ENCODE measurements around the gene ANKRD11.
"Not testable (repeated sequence)": the region's sequence is repeated elsewhere in the genome, so short reads cannot be mapped to it uniquely, and the experiment has no call there.

ANKRD11 gene

GRCh38 chr16:89264800-89265550 is 225.4 kb downstream of the ANKRD11 start:
- no peak for DNase-seq (ENCODE audit: low read depth)

DNA sequence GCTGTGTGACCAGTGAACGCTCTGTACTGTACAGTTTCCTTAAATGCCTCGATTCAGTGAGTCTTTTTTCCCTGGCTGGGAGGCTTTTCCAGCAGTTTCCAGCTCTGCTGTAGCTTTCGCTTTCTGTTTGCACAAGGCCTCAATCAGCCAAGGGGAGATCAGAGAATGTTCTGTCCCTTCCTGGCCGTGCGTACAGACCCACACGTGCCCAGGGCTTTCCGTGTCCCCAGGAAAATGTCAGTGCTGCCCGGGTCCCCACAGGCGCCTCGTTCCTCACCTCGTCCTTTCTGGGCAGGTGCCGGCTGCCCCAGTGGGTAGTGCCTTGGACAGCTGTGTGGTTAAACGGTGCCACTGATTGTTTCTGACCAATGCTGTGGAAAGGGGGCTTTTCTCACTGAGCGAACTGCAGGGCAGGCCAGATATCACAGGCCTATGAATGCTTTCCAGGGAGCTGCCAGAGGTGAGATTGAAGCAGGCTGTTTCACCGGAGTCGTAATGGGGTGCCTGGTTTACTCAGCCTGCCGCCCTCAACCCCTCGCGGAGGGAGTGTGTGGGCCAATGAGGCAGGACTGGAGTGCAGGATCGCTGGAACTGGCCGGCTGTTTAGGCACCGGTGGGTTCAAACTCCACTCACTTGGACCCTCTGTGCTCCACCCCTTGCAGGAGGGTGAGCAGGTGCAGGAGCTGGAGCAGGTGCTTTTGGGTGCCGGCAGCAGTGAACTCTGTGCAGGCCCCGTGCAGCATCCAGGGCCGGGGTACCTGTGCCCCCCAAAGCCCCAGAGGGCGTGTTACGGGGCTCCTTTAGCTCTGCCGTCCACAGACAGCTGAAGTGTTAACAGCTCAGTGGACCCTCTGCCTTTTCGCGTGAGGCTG is 228.4 kb downstream of the ANKRD11 start:
- DNase-seq (ENCODE audit: low read depth), result peak; percentile 41

DNA sequence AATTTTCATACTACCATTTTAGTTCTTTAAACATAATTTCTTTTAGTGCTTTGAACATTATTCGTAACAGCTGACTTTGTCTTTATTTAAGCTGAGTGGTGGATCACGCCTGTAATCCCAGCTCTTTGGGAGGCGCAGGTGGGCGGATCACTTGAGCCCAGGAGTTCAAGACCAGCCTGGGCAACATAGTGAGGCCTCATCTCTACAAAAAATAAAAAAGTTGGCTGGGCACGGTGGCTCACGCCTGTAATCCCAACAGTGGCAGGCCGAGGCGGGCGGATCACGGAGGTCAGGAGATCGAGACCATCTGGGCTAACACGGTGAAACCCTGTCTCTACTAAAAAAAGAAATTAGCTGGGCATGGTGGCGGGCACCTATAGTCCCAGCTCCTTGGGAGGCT is 230.5 kb downstream of the ANKRD11 start:
- DNase-seq (ENCODE audit: low read depth), result not testable (repeated sequence)

DNA sequence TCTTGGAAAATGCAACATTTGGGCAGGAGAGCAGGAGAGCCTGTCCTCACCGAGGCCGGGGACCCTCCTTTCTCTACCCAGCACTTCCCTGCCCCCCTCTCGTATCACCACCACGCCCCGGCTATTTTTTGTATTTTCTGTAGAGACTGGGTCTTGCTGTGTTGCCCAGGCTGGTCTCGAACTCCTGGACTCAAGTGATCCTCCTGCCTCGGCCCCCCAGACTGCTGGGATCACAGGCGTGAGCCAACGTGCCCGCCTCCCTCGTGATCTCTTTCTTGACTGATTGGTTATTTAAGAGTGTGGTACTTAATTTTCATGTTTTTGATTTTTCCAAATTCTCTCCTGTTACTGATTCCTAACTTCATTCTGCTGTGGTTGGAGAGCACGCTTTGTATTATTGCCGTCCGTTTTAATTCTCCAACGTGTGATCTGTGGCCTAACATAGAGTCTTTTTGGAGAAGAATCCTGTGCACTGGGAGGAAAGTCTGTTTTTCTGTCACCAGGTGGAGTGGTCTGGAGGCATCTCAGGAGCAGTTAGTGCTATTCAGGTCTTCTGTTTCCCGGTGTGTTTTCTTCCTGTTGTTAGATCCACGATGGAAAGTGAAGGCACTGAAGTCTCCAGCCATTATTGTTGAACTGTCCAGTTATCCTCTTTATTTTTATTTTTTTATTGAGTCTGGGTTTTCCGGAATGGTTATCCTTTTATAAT is 232.4 kb downstream of the ANKRD11 start:
- DNase-seq (ENCODE audit: low read depth), result no peak

DNA sequence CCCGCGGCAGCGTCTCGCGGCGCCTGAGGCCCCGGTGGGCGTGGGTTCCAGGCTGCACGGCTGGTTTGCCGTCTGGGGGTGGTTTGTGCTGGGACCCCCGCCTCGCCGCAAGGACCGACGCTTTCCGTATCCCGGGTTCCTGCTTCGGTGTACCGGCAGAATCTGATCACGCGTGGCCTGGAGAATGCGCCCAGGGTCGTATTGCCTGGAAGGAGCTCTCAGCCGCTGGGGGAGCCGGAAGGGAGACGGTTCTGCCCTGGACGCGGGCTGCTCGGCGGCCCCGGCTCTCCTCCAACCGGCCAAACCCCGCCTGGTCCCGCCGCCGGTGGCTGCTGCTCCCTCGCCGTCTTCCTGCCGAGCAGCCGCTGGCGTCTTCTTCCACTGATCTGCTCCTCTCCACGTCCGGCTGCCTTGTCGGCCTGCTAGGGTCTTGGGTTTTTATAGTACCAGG is 233.1 kb downstream of the ANKRD11 start:
- DNase-seq (ENCODE audit: low read depth), result peak; percentile 30

DNA sequence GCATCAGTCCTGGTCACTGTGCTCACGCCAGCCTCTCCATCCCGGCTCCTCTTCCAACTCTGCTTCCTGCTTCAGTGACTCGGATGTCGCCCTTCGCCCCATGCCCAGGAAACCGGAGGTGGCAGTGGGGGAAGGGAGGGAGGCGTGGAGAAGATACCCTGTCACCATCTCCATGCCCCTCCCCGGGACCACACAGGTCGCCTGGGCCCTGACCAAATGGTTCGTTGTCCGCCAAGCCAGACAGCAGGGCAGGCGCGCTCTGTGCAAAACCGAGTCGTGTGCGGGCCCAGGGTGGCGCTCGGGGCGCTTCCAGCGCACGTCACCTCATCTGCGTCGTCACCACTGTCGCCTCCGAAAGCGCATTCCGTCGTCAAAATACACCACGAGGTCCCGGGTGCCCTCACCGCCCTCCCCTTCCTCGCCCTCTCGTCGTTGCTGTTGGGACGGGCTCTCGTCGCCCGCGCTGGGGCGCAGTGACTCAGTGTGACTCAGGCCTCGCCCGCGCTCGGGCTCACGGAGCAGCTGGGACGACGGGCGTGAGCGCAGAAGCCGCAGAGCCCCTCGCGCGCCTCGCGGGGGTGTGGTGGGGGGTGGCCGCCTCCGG is 233.6 kb downstream of the ANKRD11 start:
- DNase-seq (ENCODE audit: low read depth), result peak; percentile 69

DNA sequence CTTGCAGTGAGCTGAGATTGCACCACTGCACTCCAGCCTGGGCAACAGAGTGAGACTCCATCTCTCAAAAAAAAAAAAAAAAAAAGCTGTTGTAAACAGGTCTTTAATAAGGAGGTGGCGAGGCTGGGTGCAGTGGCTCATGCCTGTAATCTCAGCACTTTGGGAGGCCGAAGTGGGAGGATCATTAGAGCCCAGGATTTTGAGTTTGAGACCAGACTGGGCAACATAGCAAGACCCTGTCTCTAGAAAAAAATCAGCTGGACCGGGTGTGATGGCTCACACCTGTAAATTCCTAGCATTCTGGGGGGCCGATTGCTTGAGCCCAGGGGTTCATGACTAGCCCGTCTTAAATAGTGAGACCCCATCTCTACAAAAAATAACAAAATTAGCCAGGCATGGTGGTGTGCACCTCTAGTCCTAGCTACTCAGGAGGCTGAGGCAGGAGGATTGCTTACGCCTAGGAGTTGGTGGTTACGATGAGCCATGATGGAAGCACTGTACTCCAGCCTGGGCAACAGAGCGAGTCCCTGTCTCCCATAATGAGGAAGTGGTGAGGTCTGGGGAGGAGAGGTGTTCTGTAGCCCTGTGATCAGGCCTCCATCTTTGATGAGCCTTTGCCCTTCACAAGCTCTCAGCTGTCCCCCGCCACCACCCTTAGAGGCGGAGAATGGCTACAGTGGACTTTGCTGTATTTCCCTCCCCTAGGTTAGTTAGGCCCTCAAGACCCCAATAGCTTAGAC is 236.6 kb downstream of the ANKRD11 start:
- no peak for DNase-seq (ENCODE audit: low read depth)

DNA sequence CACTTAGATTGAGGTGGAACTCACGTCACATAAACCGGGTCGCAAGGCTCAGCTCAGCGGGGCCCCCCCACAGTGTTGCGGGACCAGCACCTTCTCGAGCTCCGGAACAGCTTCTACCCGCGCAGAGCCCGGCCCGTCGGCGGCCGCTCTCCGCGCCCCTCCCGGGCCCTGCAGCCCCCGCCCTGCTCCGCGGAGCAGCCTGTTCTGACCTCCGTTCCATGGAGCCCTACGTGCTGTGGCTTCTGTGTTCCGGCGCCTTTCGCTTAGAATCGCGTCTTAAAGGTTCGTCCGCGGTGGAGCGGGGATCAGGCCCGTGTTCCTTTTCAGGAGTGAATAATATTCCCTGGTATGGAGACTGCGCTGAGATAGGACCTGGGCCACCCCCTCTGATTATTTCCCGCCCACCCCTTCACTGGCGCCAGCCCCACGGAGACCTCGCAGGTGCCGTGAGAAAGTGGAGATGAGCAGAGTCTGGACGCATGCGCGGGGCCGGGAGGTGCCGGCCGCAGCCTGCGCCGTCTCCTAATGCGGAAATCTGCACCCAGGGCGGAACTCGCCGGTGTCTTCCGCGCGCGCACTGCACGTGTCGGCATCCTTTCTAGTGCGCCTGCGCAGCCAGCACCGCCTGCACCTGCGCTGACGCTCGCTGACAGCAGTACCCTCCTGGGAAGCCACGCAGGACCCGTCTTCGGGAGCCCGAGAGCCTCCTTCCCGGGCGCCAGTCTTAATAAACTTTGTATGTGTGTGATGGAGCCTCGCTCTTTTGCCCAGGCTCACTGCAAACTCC is 242.0 kb downstream of the ANKRD11 start:
- DNase-seq (ENCODE audit: low read depth), result no peak

DNA sequence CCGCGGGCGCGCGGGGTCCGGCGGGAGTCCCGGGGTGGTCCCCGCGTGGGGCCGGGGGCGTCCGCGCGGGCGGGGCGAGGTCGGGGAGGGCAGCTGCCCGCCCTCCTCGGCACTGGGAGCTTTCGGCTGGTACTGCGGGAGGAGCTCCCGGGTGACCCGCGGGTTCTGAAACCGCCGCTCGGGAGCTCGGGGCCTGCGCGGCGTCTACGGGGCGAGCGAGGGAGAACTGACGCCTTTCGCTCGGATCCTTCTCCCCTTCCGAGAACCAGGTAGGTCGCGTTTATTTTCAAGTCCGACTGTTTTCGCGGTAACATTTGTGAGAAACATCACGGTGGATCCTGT is 242.7 kb downstream of the ANKRD11 start:
- DNase-seq (ENCODE audit: low read depth), result not testable (repeated sequence)

DNA sequence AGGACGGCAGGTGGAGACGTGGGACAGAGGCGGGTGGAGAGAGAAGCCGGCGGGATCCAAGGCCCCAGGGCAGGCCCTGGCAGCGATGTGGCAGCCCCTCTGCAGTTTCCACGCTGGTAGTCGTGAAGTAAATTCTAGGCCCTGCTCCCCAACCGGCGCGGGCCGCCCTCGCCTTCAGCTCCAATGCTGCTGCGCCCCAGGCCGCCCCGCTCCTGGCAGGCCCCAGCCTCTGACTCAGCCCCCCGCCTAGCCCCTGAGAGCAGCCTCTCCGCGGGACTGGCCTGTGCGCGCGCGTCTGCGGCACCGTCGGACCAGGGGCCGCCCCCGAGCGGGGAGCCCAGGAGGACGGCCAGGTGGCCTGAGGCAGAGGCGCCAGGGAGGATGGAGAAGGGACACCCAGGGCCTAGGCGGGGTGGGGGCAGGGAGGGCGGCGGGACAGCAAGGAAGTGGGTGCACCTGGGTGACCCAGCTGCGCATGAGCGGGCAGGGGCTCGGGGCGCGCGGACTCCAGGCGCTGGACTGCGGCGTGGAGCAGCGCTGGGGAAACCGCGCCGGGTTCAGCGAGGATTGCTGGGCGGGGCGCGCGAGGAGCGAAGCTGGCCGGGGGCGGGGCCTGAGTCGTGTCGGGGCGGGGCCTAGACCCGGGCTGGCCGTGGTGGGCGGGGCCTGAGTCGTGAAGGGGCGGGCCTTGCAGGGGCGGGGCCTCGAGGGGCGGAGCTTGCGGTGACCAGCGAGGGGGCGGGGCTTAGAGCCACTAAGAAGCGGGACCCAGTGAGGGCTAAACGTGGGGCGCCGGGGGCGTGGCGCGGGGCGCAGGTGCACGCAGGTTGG is 243.2 kb downstream of the ANKRD11 start:
- DNase-seq (ENCODE audit: low read depth), result peak; percentile 80

GRCh38 chr16:89246383-89246902 is 243.9 kb downstream of the ANKRD11 start:
- DNase-seq (ENCODE audit: low read depth), result no peak

DNA sequence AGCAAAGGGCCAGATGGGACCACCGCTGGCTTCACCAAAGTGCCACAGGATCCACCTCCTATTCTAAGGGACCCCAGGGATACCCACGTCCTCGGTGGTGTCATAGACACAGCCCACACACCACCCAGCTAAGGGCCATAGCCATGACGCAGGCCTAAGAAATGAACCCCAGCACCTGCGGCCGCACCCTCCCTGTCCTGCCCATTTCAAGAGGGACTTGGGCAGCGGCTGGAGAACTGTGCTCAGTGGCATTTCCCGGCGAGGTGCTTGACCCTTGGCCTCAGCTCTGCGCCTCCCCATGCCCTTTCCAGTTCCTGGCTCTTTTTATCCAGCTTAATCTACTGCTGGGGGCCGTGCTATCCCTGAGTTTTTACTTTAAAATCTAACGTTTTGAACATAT is 245.6 kb downstream of the ANKRD11 start:
- DNase-seq (ENCODE audit: low read depth), result no peak

- DNase-seq (ENCODE audit: low read depth), result not testable (repeated sequence)
Measured at GRCh38 chr16:89244264-89244663, 246.1 kb downstream of the ANKRD11 start.

DNA sequence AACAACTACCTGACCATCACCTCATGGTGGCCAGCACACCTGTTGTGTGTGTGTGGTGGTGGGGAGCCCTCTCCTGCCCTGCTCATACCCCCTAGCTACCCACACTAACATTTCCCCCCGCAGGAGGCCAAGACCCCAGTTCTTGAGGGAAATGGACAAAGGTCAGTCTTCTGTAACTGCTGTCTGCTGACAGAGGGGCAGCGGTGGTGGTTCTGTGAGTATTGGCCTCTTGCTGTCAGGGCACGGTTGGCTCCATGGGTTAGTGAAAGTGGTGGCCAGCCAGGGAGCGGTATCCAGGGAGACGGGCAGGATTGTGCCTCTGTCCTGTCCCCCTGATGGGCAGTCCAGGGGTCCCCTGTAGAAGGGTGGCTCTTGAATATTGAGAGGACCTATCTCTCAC is 246.7 kb downstream of the ANKRD11 start:
- DNase-seq (ENCODE audit: low read depth), result no peak

DNA sequence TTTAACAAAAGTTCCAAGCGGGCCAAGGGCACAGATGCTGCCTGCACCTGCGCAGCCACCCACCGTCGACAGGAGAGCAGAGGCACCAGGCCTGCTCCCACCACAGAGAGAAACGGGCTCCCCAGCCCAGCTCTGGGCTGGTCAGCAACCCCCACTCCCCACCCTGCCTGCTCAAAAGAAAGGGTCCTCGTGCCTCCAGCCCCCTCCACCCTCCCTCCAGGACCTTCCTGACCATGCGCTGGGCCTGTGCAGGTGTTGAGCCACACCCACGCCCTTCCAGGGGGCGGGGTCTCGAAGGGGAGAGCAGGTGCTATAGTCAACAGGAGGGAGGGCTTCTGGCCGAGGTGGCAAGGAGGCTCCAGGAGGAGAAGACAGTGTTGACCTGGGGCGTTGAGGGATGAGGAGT is 247.6 kb downstream of the ANKRD11 start:
- no peak for DNase-seq (ENCODE audit: low read depth)

DNA sequence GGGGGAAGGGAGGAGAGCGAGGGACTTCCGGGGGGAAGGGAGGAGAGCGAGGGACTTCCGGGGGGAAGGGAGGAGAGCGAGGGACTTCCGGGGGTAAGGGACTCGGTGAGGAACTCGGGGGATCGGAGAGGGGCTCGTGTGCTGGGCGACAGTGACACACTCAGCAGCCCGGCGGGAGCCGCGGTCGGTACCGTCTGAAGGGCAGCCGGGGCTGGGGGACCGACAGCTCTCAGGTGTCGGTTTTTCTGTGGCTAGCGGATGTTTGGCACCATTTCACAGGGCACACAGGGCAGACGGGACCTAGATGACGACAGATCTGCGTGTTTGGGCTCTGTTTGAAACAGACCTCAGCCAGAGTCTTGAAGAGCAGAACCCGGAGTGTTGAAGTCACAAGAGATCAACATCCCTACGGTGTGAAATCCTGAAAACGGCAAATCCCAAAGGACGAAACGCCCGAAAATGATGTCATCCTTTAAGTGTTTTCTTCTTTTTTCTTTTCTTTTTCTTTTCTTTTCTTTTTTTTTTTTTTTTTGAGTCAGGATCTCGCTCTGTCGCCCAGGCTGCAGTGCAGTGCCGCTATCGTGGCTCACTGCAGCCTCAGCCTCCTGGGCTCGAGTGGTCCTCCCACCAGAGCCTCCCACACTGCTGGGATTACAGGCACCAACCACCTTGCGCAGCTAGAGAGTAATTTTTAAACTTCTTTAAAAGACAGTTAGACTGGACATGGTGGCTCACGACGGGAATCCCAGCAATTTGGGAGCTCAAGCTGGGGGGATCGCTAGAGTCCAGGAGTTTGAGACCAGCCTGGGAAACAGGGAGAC is 249.0 kb downstream of the ANKRD11 start:
- peak; percentile 82 for DNase-seq (ENCODE audit: low read depth)

DNA sequence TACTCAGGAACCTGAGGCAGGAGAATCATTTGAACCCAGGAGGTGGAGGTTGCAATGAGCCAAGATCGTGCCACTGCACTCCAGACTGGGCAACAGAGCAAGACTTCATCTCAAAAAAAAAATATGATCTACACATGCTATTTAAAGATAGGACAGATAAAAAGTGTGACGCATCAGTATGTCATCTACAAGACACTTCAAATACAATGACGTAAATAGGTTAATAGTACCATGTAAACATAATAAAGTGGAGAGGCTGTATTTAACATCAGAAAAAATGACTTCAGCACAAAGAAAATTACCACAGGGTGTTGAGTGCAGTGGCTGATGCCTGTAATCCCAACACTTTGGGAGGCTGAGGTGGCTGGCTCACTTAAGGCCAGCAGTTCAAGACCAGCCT is 252.6 kb downstream of the ANKRD11 start:
- DNase-seq (ENCODE audit: low read depth), result peak; percentile 20

DNA sequence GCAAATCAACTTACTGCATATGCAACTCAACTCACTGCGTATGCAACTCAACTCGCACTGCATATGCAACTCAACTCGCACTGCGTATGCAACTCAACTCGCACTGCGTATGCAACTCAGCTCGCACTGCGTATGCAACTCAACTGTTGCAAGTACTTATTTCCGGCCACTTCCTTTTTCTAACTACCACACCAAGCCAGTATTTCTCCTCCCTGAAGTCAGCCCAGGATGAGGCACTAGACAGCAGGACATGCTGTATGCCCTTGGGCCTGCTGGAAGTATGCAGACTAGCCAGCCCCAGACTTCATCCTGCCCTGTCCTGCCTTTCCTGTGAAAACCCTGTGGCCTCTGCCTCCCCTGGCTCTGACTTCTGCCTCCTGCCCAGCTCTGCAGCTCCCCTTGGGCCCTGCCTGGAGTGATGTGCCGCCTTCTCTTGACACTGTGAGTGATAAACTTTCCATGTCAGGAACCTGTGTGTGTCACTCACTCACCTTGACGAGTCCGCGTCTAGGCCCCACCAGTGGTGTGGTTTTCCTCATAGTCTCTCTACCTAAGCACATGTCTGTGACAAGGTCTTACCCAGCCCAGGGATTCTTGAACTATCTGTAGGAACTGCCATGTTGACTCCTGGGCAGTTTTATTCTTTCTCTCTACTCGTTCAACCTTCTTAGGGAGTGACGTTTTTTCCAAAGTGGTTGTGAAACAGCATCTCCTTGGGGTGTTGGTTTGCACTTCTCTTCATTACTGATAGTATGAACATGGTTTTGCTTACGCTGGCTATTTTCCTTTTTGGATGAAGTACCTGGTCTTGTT is 256.5 kb downstream of the ANKRD11 start:
- no peak for DNase-seq (ENCODE audit: low read depth)
